ENCODE results near the gene LRRC18. TPM values are rescaled to one million over a fixed set of nuclear protein-coding genes. Genes with fewer than 3 reads are reported as not detected.
A peak's percentile ranks its signal among the peaks of the same experiment; 100 is the strongest.

Gene LRRC18
- polyA plus RNA-seq, 1 donor: 0.20 TPM

GRCh38 chr10:48946332-48946731 is 6.7 kb upstream of the LRRC18 start:
- no peak for DNase-seq

GRCh38 chr10:48945441-48946130 is 5.9 kb upstream of the LRRC18 start:
- DNase-seq: peak; percentile 31

DNA sequence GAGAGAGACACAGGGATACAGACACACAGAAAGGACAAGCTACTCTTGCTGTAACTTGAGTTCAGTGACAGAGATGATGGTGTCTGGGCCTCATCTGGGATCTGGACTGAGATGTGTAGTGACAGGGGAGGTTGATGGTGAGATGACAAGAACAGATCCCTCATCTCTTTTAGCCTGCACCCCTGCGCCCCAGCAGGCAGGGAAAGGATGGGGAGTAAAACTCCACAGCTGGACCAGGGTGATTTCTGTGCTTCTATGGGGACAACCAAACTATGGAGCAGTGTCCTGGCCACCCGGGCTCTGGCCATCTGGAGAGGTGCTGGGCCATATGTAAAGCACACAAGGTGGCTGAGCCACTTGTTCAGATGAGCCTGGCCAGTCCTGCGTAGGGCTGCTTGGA is 4.5 kb upstream of the LRRC18 start:
- DNase-seq: no peak

- no peak for DNase-seq
These were observed 3.5 kb upstream of the LRRC18 start for GRCh38 chr10:48943096-48943495.

DNA sequence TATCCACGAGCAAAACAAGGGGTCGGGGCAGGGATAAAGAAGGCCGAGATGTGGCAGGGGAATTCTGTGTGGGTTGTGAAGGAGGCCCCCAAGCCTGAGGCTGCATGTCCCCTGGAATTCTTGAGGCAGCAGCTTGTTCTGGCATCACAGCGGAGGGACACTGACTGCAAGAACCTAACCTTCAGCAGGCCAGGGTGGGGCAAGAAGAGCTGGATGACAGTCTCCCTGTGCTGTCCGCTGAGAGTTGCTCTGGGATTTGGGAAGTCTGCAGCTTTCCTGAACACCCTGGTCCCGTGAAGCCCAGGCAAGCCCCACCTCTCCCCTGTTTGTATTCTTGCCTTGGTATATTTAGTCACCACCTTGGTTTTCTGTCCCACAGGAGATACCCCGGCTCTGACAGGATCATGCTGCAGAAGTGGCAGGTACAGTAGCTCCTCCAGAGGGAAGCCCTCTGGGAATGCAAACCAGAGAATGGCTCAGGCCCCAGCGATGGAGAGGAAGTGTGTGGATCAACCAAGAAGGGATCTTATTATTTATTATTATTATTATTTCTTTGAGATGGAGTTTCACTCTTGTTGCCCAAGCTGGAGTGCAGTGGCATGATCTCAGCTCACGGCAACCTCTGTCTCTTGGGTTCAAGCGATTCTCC is 1.9 kb upstream of the LRRC18 start:
- no peak for DNase-seq

DNA sequence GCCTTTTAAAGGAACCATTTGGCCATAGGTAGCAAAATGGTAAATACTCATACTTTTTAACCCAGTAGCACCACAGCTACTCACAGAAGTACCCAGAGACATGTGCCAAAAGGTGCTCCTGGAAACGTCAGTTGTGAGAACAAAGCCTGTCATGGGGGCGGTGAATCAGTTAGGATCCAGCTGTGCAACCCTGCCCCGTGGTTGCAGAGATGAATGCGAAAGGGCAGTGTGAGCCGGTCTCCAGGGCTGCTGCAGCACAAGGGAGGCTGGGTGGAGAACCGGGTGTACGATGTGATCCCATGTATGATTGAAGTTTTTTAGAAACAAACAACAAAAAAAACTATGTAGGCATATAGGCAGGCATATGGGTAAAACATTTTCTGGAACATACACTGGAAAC is 1.3 kb upstream of the LRRC18 start:
- no peak for DNase-seq

GRCh38 chr10:48940372-48940771 is 732 bp upstream of the LRRC18 start:
- DNase-seq: no peak

DNA sequence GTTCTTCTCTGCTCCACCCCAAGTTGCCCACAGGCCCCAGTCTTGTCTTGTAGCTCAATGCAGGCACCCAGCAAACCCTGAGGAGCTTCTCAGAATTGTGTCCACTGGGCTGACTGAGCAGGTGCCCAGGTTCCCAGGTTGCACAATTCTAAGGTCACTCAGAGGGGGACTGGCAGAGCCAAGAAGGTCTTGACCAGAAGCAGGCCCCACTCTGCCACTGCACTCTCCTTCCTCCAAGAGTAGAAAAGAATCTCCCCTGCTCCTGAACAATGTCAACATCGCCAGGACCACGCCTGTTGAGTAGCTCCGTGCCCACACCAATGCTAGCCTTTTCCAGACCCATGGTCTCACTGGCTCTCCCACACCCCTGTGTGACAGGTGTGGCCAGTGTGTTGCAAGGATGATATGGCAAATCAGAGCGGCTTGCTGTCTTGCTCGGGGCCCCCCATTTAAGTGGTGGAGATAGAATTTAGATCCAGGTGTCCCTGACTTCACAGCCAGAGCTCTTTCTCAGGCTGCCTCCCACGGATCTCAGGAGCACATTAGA is 577 bp downstream of the LRRC18 start:
- no peak for DNase-seq

GRCh38 chr10:48938281-48938680 is 1.4 kb downstream of the LRRC18 start:
- DNase-seq: no peak

DNA sequence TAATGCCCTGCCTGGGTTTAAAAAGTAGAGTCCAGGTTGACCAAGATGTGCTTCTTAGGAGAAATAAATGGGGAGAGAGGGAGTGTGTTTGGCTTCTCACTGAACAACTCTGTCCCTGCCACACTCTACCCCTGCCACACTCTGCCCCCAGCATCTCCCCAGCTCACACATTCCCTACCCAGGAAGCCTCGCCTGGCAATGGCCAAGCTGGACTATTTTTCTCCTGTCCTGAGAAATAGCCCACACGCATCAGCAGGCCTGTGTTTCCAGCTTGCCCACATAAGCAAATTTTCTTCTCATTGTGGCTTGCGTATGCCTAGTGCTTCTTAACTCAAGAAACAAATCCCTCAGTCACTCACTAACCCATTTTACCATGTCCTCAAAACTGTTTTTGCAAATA is 1.8 kb downstream of the LRRC18 start:
- DNase-seq: no peak

DNA sequence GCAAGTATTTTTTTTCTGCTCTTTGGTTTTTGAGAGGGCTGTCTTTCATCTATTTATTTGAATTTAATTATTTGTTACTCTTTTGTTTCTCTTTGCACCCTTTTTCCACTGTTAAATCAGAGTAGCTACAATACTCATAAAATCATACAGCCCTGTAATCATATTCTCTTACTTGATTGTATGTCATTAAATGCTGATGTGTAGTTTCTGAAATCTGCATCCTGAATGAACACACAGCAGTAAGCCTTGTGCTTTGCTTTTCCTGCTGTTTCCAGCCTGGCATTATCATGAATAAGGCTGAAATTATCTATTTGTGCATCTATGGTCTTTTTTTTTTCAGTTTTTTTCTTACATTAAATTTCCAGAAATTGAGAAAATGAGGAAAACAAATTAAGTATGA is 4.1 kb downstream of the LRRC18 start:
- DNase-seq: no peak

DNA sequence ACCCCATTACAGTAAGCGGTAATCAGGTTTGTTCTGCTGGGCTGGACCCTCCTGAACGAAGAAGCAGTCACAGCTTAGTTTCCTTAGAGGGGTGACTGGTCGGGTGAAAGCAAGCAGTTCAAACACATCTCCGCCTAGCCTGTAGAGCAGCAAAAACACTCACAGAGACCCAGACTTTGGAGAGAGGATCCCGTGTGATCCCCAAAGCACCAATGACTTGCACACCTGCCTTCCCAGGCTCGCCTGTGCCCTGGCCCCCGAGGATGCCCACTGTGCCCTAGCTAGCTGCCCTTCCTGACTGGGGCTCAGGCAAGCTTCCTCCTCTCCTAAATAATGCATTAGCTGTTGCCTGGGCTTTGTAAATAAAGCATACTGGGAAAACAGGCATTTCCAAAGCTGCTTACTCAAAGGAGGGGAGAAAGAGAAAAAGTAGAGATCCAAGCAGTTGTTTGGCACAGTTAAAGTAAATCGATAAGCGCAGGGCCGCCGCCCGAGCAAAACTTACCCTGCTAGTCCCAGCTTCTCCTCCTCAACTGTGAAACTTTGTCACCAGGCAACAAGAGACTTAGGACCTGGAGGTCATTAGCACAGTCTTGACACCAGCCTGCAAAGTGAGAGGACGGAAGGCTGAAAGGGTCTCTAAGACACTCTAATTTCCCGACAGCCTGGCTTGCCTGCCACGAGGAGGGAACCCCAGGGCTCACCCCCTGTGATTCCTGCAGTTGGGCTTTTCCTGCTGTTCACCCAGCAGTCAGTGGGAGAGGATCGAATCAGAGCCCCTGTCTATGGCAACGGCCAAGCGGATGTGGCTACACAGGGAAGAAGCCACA is 4.8 kb downstream of the LRRC18 start:
- peak; percentile 24 for DNase-seq

DNA sequence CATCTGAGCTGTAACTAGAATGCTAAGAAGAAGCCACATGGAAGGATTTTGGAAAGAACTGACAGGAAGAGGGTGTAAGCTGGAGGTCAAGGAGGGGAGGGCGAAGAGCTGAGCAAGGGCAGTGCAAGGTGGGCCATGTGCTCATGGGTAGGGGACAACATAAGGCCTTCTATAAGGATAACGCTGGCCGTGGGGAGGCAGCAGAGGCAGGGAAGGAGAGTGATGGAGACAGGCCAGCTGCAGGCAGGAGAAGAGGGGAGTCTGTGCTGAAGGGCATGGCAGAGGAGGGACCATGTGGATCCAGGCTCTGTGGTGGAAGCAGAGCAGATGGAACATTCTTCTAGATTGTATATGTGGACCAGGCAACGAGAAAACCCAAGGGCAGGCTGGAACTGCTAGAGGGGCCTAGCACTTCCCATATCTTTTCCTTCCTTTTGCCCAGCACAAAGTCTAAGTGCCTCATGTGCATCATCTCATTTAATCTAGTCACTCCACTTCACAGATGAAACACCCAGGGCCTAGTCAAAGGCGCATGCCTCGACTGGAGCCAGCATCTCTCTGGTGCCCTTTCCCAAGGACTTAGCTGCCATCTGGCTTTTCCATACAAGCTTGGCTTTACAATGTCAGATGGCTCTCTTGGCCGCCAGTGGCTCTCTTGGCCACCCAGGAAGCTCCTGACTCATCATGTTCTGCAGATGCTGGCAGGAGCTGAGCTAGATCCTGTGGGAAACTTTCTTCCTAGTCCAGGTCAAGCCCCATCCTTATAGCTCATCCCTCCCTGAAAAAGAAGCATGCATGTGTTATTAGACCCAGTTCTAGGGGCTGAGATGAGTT is 6.6 kb downstream of the LRRC18 start:
- DNase-seq: no peak

- DNase-seq: no peak
These were observed 8.5 kb downstream of the LRRC18 start for GRCh38 chr10:48931188-48931587.

DNA sequence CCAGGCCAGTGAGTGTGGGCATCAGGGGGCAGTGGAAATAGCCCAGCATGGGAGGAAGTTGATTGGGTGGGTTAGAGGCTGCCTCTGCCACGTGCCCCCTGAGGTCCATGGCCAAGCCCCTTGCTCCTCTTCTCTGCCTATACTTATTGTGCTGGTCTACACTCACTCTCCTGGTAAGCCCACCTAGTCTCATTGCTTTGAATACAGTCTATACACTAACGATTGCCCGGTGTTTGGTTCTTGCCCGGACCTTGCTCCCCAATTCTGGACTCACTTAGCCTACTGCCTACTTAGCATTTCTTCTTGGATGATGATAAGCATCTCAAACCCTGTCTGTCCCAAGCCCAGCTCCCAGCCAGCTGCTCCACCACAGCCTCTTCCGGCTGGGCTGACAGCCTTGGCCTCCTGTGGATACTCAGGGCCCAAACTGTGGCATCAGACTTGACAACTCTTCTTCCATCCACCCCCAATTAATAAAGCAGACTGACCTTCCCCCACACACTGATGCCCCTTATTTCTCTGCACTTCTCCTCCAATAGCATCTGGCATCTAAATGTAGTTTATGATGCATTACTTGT is 10.1 kb downstream of the LRRC18 start:
- no peak for DNase-seq

- no peak for DNase-seq
These were observed 12.7 kb downstream of the LRRC18 start for GRCh38 chr10:48926764-48927540.

DNA sequence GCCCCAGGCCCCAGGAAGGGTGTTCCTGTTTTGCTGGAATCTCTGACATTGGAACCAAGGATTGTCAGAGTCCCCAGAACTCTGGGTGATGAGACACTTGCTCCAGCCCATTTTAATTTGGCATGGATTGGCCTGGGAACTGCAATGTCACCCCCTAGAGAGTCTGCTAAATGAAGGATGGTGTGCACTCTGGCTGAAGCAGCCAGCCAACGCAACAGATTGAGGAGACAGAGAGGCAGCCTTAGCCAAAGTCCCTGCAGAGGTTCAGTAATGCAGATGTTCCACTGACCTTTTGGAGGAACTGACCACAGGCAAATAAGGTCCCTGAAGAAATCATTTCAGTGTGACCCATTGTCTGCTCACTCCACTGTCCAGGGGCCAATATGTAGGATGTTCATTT is 13.4 kb downstream of the LRRC18 start:
- DNase-seq: no peak

DNA sequence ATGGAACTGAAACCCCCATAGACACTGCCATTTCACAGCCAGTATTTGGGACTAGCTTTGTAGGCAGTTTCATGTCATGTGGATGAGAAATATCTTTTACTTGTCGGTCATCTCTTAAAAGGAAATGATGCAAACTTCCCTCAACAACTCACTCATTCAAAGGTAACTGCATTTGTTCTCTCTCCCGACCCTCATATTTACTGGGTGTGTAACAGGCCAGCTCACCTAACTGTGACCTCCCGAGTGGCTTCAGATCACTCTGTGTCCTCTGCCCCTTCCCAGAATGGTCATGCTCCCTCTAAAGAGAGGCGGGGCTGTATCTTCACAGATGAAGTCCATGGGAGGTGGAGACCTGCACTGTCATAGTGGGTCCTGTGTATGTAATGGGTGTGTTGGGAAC is 14.7 kb downstream of the LRRC18 start:
- no peak for DNase-seq

- DNase-seq: no peak
These were observed 15.9 kb downstream of the LRRC18 start for GRCh38 chr10:48923748-48924147.

- DNase-seq: no peak
These were observed 26.0 kb downstream of the LRRC18 start for GRCh38 chr10:48913674-48914073.

- DNase-seq: no peak
These were observed 29.1 kb downstream of the LRRC18 start for GRCh38 chr10:48910548-48910947.

Measured in left kidney (tissue), 2 donors.